ENCODE results near the gene ARHGAP15. TPM values are rescaled to one million over a fixed set of nuclear protein-coding genes. Genes with fewer than 3 reads are reported as not detected.

ARHGAP15 gene
- polyA plus RNA-seq, 3 donors: 0.54 to 8.7 (median 5.6) TPM

DNA sequence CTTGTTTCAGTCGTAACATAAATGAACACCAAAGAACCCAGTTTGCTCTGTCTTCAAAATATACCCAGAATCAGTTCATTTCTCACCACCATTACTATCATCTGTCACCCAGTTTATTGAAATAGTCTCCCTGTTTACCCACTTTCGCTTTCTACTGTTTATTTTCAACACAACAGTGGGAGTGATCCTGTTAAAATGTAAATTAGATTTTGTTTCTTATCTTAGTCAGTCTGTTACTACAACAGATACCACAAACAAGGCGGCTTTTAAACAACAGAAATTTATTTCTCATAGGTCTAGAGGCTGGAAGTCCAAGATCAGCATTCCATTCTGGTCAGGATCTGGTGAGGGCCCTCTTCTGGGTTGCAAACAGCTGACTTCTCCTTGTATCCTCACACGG, 74.8 kb downstream of the ARHGAP15 start:
- WGBS, 3 donors: 73 to 92% (median 86%) methylated on average over 4 of the region's 4 CpGs
- H3K27ac ChIP-seq (ENCODE audit: low read depth, low read length): no peak overlapping the region

DNA sequence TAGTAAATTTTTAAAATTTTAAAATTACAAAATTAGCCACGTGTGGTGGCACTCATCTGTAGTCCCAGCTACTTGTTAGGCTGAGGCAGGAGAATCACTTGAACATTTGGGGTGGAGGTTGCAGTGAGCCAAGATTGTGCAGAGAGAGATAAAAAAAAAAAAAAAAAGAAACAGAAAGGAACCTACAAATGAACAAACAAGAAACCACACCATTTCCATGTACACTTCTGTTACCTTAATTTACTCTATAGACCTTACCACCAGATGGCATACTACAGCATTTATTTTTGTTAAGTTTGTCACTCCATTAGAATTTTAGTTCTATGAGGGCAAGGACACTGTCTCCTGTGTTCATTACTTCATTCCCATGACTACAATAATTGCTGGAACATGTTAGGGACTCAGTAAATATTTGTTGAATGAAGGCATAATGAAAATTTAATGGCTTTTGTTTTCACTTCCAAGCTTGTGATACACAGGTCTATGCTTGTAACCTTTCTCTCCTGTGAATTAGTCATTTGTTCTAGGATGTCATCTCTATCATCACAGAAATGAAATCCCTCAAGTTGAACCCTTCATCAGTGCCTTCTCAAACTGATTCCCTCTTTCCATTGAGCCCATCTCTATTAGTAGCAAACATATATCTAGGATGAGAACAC, 76.0 kb downstream of the ARHGAP15 start:
- WGBS, 3 donors: 84 to 98% (median 89%) methylated on average over 1 of the region's 1 CpG

DNA sequence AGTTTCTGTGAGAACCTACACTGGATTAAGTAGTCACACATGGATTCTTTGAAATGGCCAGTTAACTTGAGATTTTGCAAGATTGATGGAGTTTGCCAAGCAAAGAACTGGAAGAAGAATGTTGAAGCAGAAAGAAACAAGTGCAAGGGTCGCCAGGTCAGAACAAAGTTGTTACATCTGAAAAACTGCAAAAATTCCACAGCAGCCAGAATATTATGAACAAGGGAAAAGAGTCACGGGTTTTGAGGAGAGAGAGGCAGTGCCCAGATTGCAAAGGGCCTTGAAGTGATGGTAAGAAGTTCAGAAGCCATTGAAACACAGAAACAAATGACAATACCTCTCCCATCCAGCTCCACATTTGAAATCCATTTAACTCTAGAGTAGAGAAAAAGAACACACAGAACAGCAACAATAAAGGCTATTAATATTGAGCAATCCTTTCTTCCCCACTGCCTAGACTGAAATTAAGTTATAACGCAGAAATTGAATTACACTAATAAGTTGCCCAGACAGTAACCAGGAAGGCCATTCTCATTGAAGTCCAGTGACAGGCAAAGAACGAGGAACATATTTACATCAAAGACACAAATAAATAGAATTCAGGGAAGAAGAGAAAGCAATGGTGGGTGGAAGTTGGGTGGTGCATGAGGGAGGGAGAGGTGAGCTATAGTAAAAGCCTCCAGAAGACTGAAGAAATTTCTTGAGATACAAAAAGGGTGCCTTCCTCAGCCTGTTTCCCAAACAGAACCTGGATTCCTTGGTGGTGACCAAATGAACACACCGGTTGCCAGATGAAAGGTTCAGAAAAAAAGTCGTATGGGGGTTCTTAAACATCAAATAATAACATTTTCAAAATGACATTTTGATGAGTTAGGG, 80.6 kb downstream of the ARHGAP15 start:
- WGBS, 3 donors: 61 to 77% (median 74%) methylated on average over 6 of the region's 6 CpGs
- H3K27ac ChIP-seq (ENCODE audit: low read depth, low read length): no peak overlapping the region

More for the DNA sequence above, 76.0 kb downstream of the ARHGAP15 start:
- H3K27ac ChIP-seq (ENCODE audit: low read depth, low read length): no peak overlapping the region

DNA sequence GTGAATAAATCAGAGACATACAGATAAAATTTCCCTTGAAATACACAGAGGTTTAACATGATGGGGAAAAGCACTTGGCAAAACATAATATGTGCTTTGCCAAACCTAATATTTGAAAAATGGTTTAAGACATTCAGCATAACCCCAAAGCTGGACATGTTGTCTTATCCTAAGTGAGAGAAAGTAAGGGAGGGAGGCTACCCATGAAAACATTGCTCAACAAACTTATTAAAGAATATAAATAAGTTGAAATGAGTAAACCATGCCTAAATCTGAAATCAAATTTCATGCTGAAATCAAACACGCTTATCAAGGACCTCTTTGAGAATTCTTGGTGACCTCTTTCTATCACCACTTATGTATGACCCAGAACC, 81.2 kb downstream of the ARHGAP15 start:
- WGBS, 3 donors: 90 to 96% (median 96%) methylated on average over 1 of the region's 1 CpG
- no peak overlapping the region for H3K27ac ChIP-seq (ENCODE audit: low read depth, low read length)

DNA sequence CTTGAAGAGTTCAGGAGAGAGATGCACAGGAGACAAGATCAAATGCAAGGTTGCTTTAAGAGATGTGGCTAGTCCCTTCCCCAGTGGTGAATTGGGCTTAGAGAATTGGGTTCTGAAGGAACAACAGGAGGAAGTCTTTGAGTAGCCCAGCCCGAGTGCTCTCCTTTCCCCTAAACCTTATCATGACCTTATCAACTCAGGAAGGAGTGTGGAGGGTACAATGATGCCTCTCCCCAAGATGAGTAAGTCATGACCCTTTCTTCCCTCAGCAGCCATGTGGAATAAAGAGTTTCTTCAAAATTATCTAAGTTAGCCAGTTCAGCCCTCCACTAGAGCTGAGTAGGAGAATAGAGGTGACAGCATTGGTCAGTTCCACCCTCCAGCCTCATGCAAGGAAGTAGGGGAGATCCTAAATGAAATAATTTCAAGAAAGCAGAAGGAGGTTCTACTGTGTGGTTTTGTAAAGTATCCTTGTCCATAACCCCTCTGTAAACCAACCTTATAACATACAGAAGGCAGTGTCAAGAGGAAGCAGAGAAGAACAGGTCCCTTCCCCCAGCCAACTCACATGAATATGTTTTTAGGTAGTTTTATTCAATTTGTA, 88.4 kb downstream of the ARHGAP15 start:
- WGBS, 3 donors: 43 to 67% (median 44%) methylated on average over 1 of the region's 1 CpG
- no peak overlapping the region for H3K27ac ChIP-seq (ENCODE audit: low read depth, low read length)

DNA sequence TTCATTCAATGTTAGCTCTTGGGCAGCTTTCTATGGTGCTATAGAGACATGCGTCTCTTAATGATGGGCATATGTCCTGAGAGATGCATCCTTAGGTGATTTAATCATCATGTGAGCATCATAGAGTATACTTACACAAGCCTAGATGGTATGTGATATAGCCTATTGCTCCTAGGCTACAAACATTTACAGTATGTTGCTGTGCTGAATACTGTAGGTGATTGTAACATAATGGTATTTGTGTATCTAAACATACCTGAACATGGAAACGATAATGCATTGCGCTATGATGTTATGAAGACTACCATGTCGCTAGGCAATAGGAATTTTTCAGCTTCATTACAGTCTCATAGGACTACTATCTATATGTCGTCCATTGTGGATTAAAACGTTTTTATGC, 89.4 kb downstream of the ARHGAP15 start:
- WGBS, 3 donors: 87 to 95% (median 93%) methylated on average over 6 of the region's 6 CpGs
- no peak overlapping the region for H3K27ac ChIP-seq (ENCODE audit: low read depth, low read length)

DNA sequence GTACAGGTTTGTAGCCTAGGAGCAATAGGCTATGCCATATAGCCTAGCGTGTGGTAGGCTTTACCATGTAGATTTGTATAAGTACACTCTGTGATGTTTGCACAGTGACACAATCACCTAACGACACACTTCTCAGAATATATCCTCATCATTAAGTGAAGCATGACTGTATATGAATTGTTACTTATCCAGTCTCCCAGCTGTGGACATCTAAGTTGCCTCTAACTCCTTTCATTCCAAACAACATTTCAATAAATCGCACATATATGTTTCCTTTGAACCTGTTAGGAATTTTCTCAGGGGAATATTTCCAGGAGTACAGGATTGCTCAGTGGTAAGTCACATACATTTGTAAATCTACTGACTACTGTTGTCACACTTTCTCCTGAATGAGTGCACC, 90.0 kb downstream of the ARHGAP15 start:
- H3K27ac ChIP-seq (ENCODE audit: low read depth, low read length): no peak overlapping the region
- 83 to 92% (median 90%) methylated on average over 3 of the region's 3 CpGs for WGBS, 3 donors

DNA sequence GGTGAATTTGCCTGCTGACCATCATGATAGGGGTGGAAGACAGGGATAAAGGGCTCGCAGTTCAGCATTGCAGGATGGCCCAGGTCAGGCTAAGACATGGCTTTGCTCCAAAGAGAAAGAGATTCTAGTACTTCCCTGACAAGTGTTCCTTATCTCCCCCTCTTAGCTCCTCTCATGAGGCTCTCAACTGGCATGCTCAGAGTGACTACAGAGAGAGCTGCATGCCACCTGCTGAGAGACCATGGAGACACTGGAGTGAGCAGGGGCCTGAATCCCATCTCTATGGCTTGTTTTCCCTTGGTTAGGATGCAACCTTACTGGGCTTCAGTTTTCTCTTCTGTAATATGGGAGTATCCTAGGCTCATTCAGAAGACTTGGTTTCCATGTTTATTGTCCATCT, 94.3 kb downstream of the ARHGAP15 start:
- WGBS, 3 donors: 64 to 89% (median 80%) methylated on average over 1 of the region's 1 CpG
- H3K27ac ChIP-seq (ENCODE audit: low read depth, low read length): no peak overlapping the region

DNA sequence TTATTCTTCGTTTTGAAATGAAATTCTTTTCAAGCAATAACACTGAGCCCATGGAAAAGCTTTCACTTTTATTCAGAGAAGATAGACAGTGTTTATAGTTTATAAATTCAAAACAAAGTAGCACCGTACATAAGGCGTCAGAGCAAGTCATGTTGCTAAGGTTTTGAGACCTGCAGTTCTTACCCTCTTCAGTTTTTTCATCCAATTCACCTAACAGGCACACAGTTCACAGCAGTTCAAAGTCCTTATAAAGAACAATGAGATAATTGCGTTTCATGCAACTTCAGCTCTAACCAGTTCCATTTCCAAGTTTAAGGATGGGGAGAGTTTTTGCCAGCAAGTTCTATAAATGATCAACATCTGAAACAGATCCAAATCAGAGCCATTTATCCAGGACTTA, 96.7 kb downstream of the ARHGAP15 start:
- 51 to 81% (median 79%) methylated on average over 4 of the region's 4 CpGs for WGBS, 3 donors
- H3K27ac ChIP-seq (ENCODE audit: low read depth, low read length): no peak overlapping the region

DNA sequence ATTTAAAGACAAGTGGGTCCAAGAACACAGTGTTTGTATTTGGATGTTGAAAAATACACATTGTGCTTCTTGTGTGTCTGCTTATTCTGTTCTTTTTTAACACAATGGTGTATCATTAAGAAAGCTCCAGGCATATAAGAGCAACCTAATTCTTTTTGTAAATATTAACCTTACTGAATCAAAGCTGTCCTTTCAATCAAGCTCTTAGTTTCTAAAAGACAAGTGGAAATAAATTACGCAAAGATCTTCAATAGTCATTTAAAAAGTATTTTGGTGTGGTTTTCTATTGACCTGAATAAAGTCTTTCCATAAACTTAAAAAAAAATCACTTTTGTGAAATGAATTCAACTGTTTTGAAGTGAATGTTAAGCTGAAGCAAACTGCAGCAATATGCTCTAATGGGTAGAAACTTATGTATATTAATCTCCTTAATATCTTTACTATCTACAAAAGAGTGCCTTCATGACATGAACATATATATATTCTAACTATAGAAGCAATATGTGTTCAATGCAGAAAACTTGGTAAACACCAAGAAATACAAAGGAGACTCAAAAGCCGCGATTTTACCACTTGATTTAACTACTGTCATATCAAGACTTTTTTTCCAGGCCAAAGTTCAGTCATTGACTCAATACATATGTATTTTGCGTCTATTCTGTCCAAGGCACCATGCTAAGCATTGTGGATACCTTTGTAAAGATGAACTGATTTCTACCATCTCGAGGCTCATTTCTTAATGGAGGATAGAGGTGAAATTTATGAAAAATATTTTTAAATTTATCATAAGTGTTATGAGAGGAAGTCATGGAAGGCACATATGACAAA, 97.7 kb downstream of the ARHGAP15 start:
- WGBS, 3 donors: 81 to 91% (median 91%) methylated on average over 5 of the region's 5 CpGs
- H3K27ac ChIP-seq (ENCODE audit: low read depth, low read length): no peak overlapping the region

DNA sequence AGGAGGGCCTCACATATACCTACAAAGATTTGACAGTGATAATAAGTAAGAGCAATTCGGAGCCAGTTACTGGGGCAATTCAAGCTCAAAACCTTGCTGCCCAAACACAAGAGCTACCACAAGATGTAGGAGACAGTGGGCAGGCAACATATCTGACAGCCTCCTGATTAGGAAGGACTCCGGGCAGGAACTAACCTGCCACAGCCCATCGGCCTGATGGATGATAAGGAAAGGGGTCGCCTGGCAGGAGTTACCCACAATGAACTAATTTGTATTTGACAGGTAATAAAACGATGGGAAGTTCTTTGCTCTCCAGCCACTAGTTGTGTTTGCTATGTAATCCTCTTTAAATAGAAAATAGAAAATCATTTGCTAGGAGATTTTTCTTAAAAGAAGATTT, 100.2 kb downstream of the ARHGAP15 start:
- WGBS, 3 donors: 39 to 70% (median 69%) methylated on average over 5 of the region's 5 CpGs
- H3K27ac ChIP-seq (ENCODE audit: low read depth, low read length): no peak overlapping the region

DNA sequence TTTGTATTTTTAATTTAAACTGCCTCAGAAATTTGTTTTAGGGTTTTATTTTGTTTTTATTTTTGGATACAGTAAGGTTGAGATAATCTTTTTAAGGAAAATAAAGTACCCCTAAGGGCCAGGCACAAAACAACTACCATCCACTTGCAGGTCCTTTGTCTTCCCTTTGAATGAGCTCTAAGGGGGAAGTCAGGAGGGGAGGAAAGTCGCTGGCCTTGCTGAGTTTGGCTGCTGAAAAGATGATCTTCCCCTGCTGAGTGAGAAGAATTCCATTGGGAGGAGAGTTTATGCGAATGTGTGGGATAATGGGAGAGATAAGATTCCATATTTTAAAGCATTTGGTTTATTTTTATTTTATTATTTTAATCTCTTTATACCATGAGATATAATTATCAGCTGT, 100.7 kb downstream of the ARHGAP15 start:
- 47 to 65% (median 51%) methylated on average over 2 of the region's 2 CpGs for WGBS, 3 donors
- H3K27ac ChIP-seq (ENCODE audit: low read depth, low read length): no peak overlapping the region

DNA sequence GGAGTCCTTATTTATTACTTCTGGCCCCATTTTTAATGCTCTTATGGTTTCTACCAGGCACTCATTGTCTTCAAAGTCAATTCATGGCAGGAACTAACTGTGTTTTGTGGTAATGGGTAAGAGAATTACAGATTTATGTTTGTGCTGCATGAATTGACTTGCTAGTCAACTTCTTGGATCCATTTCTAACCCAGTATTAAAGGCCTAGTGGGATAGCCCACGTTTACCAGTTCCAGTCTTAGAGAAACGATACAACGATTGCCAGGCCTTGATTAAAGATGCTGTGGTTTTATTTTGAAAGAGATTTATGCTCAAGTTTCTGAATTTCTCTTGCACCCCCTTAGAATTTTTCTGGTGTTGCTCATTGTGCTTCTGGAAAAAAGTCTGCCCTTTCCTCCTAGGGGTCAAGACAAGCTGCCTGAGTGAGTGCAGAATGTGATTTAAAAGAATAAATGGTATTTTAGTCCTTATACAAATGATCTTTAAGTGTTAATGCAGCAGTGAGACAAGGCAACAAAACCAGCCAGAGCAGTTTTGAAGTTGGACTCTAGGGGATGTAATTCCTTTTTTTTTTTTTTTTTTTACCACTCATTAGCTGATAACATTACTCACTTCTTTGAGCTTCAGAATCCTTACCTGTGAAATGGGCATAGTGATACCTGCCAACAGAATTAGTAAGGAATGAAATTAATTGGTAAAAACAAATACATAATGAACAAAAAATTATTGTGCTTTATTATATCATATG, 101.5 kb downstream of the ARHGAP15 start:
- H3K27ac ChIP-seq (ENCODE audit: low read depth, low read length): no peak overlapping the region
- 57 to 65% (median 64%) methylated on average over 3 of the region's 3 CpGs for WGBS, 3 donors

DNA sequence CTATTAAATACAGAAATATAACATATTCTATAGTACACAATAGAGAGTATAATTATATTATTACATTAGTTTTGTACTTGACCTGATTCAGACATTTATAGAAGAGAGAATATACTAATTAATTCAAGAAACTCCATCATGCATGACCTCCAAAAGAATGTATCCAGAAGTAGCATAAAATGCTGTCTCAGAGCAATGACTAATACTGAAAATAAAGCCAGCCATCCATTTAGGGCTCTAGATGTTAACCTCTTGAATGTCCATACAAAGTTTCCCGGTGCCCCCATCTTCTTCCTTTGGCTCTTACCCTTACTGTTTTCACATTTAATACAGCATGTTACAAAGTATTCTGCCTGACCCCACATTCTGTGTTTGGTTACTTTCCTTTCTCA, 102.0 kb downstream of the ARHGAP15 start:
- no peak overlapping the region for H3K27ac ChIP-seq (ENCODE audit: low read depth, low read length)
- 88 to 93% (median 89%) methylated on average over 1 of the region's 1 CpG for WGBS, 3 donors

DNA sequence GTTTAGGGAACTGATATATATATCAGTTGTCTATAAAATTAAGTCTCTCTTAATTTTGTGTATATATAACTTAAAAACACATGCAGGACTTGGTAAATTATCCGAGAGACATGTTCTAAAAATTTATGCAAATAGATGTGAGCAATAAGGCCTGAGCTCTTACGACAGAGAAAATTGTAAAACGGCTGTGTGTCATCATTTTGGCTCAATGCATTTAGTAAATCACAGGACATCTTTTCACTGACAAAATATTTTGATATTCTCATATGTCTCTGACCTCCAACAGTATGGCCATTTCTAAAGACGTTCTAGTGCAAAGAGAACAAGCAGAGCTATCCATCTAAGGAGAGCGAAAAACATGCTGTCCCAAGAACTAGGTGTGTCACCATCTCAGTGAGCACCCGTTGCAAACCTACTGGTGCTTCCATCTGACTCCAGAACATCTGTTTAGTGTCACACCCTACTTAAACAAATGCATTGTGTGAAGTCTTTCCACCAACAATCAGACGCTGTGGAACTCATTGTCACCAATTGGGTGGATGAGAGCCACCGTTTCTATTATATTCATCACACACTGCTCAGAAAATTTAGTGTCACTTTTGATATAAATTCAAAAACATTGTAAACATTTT, 108.0 kb downstream of the ARHGAP15 start:
- WGBS, 3 donors: 68 to 83% (median 76%) methylated on average over 8 of the region's 8 CpGs
- H3K27ac ChIP-seq (ENCODE audit: low read depth, low read length): no peak overlapping the region

DNA sequence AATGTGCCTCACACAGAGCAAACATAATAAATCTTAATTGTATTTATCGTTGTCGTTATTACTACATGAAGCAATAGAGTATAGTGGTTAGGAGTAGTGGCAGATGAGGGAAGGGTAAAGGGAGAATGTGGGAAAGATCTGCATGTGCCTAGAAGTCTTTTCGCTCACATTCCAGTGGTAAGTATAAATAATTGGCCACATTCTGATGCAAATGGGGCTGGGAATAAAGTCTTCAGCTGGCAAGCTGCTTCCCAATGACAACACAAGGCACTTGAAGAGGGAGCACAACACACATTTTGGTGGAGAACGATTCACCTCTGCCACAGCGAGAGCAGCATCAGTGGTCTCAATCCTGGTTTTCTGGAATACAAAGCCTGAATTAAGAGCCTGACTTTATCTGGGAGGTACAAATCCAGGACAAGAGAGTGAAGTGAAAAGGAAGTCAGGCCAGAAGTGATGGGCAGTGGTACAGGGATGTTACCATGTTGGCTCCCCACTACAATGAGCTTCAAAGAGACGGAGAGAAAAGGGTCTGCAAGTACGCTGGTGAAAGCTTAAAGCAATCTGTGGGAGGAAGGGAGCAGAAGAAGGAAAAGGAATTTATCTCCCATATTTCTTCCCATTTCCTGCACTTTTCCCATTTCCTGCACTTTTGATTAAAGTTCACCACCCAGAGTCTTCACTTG, 112.3 kb downstream of the ARHGAP15 start:
- whole genome bisulfite sequencing, 3 donors: 73 to 87% (median 85%) methylated on average over 7 of the region's 7 CpGs
- H3K27ac ChIP-seq (ENCODE audit: low read depth, low read length): no peak overlapping the region

DNA sequence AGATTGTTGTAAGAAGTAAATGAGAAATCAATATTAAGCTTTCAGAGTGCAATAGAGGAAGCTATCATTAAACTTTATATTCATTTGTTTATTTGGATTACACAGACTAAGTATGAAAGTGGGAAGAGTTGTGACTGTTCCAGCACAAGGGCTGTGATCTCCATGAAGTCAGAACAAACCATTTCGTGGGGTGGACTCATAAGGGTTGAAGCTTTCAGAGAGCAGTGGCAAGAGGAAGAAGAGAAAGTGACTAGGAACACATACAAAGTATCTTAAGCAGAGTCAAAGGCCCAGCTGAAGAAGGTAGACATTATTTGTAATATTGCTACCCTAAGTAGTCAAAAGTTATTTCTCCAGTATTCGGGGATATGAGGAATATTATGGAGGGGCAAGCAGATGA, 117.0 kb downstream of the ARHGAP15 start:
- 73 to 82% (median 78%) methylated on average over 2 of the region's 2 CpGs for WGBS, 3 donors
- no peak overlapping the region for H3K27ac ChIP-seq (ENCODE audit: low read depth, low read length)

All from adipose tissue (tissue), 3 donors.